SK-N-SH treated with all-trans-retinoic acid at 6 μM for 48 hours (cell line): ENCODE data around the gene MYO16.

ENCODE experiments used
- ATAC-seq: fragments of 200-7000 bp; cut with Tn5 transposase; 3 replicates; pipeline ENCODE4 v1.9.1; 2020; ENCODE audit warnings: mild to moderate bottlenecking, moderate library complexity
- ARNTL ChIP-seq: fragments of 450-650 bp; formaldehyde crosslinking; IDR thresholded peaks from 2 replicates; pipeline ENCODE4 v1.5.0; 2020; ENCODE audit warnings: low read depth, mild to moderate bottlenecking, moderate library complexity, borderline replicate concordance
- BACH2 ChIP-seq: fragments of 250-450 bp; sonication (Bioruptor Pico); IDR thresholded peaks from 2 replicates; pipeline ENCODE4 v1.9.0; 2021; ENCODE audit warnings: mild to moderate bottlenecking, borderline replicate concordance
- ESRRG ChIP-seq: fragments of 250-450 bp; sonication (Bioruptor Pico); IDR thresholded peaks from 2 replicates; pipeline ENCODE4 v1.6.1; 2021; ENCODE audit warnings: mild to moderate bottlenecking
- GLIS3 ChIP-seq: fragments of 250-450 bp; sonication (Bioruptor Pico); IDR thresholded peaks from 2 replicates; pipeline ENCODE4 v1.5.0; 2020; ENCODE audit warnings: mild to moderate bottlenecking, moderate library complexity
- OSR1 ChIP-seq: fragments of 250-450 bp; sonication (Bioruptor Pico); IDR thresholded peaks from 2 replicates; pipeline ENCODE4 v1.8.0; 2022; ENCODE audit warnings: moderate library complexity, mild to moderate bottlenecking, inconsistent platforms
- PPARA ChIP-seq: fragments of 250-450 bp; sonication (Bioruptor Pico); IDR thresholded peaks from 2 replicates; pipeline ENCODE4 v1.5.0; 2020; ENCODE audit warnings: mild to moderate bottlenecking, borderline replicate concordance
- RARB ChIP-seq: fragments of 250-450 bp; sonication (Bioruptor Pico); IDR thresholded peaks from 2 replicates; pipeline ENCODE4 v1.8.0; 2021; ENCODE audit warnings: mild to moderate bottlenecking, moderate library complexity
- SNAI2 ChIP-seq: fragments of 250-450 bp; sonication (Bioruptor Pico); IDR thresholded peaks from 2 replicates; pipeline ENCODE4 v1.5.0; 2020; ENCODE audit warnings: mild to moderate bottlenecking, moderate library complexity
- TOX ChIP-seq: fragments of 250-450 bp; sonication (Bioruptor Pico); IDR thresholded peaks from 2 replicates; pipeline ENCODE4 v1.8.0; 2021; ENCODE audit warnings: mild to moderate bottlenecking, moderate library complexity, borderline replicate concordance
- ZC3H10 ChIP-seq: fragments of 250-450 bp; sonication (Bioruptor Pico); IDR thresholded peaks from 2 replicates; pipeline ENCODE4 v1.5.1; 2021; ENCODE audit warnings: mild to moderate bottlenecking, moderate library complexity
- ZFP3 ChIP-seq: fragments of 250-450 bp; sonication (Bioruptor Pico); IDR thresholded peaks from 2 replicates; pipeline ENCODE4 v1.5.0; 2020; ENCODE audit warnings: mild to moderate bottlenecking, moderate library complexity
- ZFP30 ChIP-seq: fragments of 450-650 bp; formaldehyde crosslinking; IDR thresholded peaks from 2 replicates; pipeline ENCODE4 v1.5.0; 2022; ENCODE audit warnings: mild to moderate bottlenecking, moderate library complexity
- ZNF565 ChIP-seq: fragments of 450-650 bp; formaldehyde crosslinking; conservative IDR thresholded peaks from 2 replicates; pipeline ENCODE4 v1.5.0; 2020; ENCODE audit warnings: low read depth, mild to moderate bottlenecking, moderate library complexity
- ZNF70 ChIP-seq: fragments of 450-650 bp; formaldehyde crosslinking; IDR thresholded peaks from 2 replicates; pipeline ENCODE4 v1.5.0; 2020; ENCODE audit warnings: mild to moderate bottlenecking, moderate library complexity
- TF ChIP-seq, protein P1 (sequence below): fragments of 250-450 bp; sonication (Bioruptor Pico); IDR thresholded peaks from 2 replicates; pipeline ENCODE4 v1.8.0; 2021; ENCODE audit warnings: low read depth, mild to moderate bottlenecking, moderate library complexity, borderline replicate concordance
- TF ChIP-seq, protein P2 (sequence below): fragments of 250-450 bp; sonication (Bioruptor Pico); IDR thresholded peaks from 2 replicates; pipeline ENCODE4 v1.5.0; 2020; ENCODE audit warnings: mild to moderate bottlenecking, moderate library complexity
- TF ChIP-seq, protein P3 (sequence below): fragments of 250-450 bp; sonication (Bioruptor Pico); IDR thresholded peaks from 2 replicates; pipeline ENCODE4 v1.8.0; 2020; ENCODE audit warnings: mild to moderate bottlenecking, moderate library complexity, borderline replicate concordance
- TF ChIP-seq, protein P4 (sequence below): fragments of 250-450 bp; sonication (Bioruptor Pico); IDR thresholded peaks from 2 replicates; pipeline ENCODE4 v1.5.1; 2020; ENCODE audit warnings: low read depth, mild to moderate bottlenecking, moderate library complexity
- TF ChIP-seq, protein P5 (sequence below): fragments of 250-450 bp; sonication (Bioruptor Pico); IDR thresholded peaks from 2 replicates; pipeline ENCODE4 v1.5.1; 2021; ENCODE audit warnings: mild to moderate bottlenecking, moderate library complexity

The MYO16 gene

DNA sequence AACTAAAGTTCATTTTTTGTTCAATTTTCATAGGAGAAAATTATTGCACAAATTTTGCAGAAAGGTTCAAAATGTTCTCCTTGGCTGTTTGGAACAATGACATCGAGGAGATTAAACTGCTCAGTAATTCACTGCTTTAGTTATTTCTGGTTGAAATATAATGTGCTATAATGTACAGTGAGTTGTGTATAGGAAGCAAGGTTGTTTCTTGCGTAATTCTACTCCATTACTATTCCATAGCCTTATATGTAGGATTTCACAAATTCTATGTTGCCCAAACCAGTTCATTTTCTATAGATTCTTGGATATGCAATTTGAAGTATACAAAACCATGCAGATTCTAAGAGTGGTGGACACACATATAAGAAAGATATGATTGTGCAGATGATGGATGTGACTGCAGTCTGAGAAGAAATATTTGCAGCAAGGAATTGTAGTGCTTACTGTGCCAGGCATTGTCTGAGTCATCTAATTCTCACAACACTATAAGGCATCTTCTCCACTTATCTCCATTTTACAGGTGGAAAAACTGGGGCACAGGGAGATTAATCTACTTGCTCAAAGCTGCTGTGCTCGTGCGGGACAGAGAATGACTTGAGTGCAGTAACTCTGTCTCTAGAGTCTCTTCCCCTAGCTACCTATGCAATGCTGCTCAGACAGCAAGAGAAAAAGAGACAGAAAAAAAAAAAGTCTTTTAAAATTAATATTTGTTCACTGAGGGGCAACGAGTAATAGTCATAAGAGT, 515.5 kb downstream of the MYO16 start:
- TF ChIP-seq ZFP3 (CRISPR knock-in tag) (0 out of 2 replicates have a peak, but pooled peaks have one; percentile 17), ZFP30 (CRISPR knock-in tag) (no peak)
- TF ChIP-seq, protein P1, sequence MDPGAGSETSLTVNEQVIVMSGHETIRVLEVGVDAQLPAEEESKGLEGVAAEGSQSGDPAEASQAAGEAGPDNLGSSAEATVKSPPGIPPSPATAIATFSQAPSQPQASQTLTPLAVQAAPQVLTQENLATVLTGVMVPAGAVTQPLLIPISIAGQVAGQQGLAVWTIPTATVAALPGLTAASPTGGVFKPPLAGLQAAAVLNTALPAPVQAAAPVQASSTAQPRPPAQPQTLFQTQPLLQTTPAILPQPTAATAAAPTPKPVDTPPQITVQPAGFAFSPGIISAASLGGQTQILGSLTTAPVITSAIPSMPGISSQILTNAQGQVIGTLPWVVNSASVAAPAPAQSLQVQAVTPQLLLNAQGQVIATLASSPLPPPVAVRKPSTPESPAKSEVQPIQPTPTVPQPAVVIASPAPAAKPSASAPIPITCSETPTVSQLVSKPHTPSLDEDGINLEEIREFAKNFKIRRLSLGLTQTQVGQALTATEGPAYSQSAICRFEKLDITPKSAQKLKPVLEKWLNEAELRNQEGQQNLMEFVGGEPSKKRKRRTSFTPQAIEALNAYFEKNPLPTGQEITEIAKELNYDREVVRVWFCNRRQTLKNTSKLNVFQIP (CRISPR knock-in tag), result no peak
- TF ChIP-seq, protein P2, sequence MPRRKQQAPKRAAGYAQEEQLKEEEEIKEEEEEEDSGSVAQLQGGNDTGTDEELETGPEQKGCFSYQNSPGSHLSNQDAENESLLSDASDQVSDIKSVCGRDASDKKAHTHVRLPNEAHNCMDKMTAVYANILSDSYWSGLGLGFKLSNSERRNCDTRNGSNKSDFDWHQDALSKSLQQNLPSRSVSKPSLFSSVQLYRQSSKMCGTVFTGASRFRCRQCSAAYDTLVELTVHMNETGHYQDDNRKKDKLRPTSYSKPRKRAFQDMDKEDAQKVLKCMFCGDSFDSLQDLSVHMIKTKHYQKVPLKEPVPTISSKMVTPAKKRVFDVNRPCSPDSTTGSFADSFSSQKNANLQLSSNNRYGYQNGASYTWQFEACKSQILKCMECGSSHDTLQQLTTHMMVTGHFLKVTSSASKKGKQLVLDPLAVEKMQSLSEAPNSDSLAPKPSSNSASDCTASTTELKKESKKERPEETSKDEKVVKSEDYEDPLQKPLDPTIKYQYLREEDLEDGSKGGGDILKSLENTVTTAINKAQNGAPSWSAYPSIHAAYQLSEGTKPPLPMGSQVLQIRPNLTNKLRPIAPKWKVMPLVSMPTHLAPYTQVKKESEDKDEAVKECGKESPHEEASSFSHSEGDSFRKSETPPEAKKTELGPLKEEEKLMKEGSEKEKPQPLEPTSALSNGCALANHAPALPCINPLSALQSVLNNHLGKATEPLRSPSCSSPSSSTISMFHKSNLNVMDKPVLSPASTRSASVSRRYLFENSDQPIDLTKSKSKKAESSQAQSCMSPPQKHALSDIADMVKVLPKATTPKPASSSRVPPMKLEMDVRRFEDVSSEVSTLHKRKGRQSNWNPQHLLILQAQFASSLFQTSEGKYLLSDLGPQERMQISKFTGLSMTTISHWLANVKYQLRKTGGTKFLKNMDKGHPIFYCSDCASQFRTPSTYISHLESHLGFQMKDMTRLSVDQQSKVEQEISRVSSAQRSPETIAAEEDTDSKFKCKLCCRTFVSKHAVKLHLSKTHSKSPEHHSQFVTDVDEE (CRISPR knock-in tag), result no peak
- ATAC-seq, result peak; percentile 17

DNA sequence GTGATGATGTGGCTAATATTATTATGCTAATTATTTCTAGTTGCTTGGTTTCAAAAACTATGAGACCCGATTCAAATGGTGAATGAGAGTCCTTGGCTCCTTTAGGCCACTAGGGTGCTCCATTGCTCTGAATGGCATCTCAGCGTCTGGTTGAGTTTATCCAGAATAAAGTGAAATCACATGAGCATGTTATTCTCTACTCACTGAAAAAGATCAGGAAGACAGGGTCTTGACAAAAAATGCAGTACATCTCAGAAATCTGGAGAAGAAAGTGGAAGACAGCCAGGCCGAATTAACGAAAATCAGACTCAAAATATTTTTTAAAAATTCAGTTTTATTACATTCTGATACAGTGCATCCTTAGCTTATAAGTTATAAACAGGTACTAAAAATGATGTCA, 516.2 kb downstream of the MYO16 start:
- peak; percentile 83 for ATAC-seq
- no peak for TF ChIP-seq ZNF70 (CRISPR knock-in tag)
- TF ChIP-seq ZC3H10 (CRISPR knock-in tag), result no peak
- TF ChIP-seq GLIS3, result no peak
- TF ChIP-seq BACH2 (CRISPR knock-in tag), result no peak
- no peak for TF ChIP-seq SNAI2 (CRISPR knock-in tag)
- no peak for TF ChIP-seq RARB (CRISPR knock-in tag)
- no peak for TF ChIP-seq ARNTL
- TF ChIP-seq, protein P3, sequence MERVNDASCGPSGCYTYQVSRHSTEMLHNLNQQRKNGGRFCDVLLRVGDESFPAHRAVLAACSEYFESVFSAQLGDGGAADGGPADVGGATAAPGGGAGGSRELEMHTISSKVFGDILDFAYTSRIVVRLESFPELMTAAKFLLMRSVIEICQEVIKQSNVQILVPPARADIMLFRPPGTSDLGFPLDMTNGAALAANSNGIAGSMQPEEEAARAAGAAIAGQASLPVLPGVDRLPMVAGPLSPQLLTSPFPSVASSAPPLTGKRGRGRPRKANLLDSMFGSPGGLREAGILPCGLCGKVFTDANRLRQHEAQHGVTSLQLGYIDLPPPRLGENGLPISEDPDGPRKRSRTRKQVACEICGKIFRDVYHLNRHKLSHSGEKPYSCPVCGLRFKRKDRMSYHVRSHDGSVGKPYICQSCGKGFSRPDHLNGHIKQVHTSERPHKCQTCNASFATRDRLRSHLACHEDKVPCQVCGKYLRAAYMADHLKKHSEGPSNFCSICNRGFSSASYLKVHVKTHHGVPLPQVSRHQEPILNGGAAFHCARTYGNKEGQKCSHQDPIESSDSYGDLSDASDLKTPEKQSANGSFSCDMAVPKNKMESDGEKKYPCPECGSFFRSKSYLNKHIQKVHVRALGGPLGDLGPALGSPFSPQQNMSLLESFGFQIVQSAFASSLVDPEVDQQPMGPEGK, result no peak
- no peak for TF ChIP-seq ZFP3 (CRISPR knock-in tag)
- no peak for TF ChIP-seq ZFP30 (CRISPR knock-in tag)
- TF ChIP-seq, protein P2 (CRISPR knock-in tag), result no peak
- TF ChIP-seq, protein P4, sequence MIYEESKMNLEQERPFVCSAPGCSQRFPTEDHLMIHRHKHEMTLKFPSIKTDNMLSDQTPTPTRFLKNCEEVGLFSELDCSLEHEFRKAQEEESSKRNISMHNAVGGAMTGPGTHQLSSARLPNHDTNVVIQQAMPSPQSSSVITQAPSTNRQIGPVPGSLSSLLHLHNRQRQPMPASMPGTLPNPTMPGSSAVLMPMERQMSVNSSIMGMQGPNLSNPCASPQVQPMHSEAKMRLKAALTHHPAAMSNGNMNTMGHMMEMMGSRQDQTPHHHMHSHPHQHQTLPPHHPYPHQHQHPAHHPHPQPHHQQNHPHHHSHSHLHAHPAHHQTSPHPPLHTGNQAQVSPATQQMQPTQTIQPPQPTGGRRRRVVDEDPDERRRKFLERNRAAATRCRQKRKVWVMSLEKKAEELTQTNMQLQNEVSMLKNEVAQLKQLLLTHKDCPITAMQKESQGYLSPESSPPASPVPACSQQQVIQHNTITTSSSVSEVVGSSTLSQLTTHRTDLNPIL (CRISPR knock-in tag), result no peak

DNA sequence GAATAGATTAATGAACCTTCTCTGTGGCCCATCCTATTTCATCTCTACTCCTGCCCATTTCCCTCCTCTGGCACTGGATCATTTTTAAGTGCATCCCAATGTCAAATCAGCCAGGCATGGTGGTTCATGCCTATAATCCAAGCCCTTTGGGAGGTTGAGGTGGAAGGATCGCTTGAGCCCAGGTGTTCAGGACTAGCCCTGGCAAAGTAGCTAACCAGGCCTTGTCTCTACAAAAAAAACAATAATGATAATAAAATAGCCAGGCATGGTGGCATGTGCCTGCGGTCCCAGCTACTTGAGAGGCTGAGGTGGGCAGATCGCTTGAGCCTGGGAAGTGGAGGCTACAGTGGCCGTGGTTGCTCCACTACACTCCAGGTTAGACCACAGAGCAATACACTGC, 517.0 kb downstream of the MYO16 start:
- ATAC-seq, result no peak
- TF ChIP-seq PPARA, result no peak
- TF ChIP-seq, protein P5, sequence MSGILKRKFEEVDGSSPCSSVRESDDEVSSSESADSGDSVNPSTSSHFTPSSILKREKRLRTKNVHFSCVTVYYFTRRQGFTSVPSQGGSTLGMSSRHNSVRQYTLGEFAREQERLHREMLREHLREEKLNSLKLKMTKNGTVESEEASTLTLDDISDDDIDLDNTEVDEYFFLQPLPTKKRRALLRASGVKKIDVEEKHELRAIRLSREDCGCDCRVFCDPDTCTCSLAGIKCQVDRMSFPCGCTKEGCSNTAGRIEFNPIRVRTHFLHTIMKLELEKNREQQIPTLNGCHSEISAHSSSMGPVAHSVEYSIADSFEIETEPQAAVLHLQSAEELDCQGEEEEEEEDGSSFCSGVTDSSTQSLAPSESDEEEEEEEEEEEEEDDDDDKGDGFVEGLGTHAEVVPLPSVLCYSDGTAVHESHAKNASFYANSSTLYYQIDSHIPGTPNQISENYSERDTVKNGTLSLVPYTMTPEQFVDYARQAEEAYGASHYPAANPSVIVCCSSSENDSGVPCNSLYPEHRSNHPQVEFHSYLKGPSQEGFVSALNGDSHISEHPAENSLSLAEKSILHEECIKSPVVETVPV (CRISPR knock-in tag), result no peak
- TF ChIP-seq ESRRG, result no peak
- TF ChIP-seq, protein P4 (CRISPR knock-in tag), result no peak
- no peak for TF ChIP-seq RARB (CRISPR knock-in tag)
- TF ChIP-seq ARNTL, result no peak
- no peak for TF ChIP-seq OSR1 (CRISPR knock-in tag)
- TF ChIP-seq, protein P1 (CRISPR knock-in tag), result no peak
- TF ChIP-seq ZNF565 (CRISPR knock-in tag), result no peak
- TF ChIP-seq ZNF70 (CRISPR knock-in tag), result no peak
- TF ChIP-seq TOX, result no peak
- no peak for TF ChIP-seq SNAI2 (CRISPR knock-in tag)
